HCT116 (cell line): ENCODE data around the gene WNT7B. TPM values are rescaled to one million over a fixed set of nuclear protein-coding genes. Genes with fewer than 3 reads are reported as not detected.

Experiments
- ATAC-seq: fragments of 200-7000 bp; cut with Tn5 transposase; 2 replicates; pipeline ENCODE4 v1.9.1; 2020; ENCODE audit warnings: mild to moderate bottlenecking, moderate library complexity
- BruUV-seq: library from RNA; stranded (reverse); fragments of 400-500 nt; replicated peaks from 2 replicates; lab custom pipeline; 2021; lab: Mats Ljungman, UMichigan
- CTCF ChIA-PET: fragments of 300-600 bp; sonication (Branson Sonifier 250); formaldehyde crosslinking; loops from one replicate; lab custom pipeline; 2021; ENCODE audit warnings: antibody characterized with exemption; lab: Charles Lee
- POLR2A ChIA-PET: fragments of 300-600, 350-600 bp; sonication (Branson Sonifier 250); formaldehyde crosslinking; loops from one replicate; lab custom pipeline; 2021; ENCODE audit warnings: antibody characterized with exemption; lab: Charles Lee
- RAD21 ChIA-PET, 2 experiments: fragments of 300-600 bp; sonication (Branson Sonifier 250); formaldehyde crosslinking; loops; one replicate each; lab custom pipeline; 2023; ENCODE audit warnings: low total read pairs in 2 of 2; ENCODE audit not compliant: uncharacterized antibody in 2 of 2, unreplicated experiment in 2 of 2, low non-redundant PET in 1 of 2; lab: Charles Lee
- DNase-seq: peaks from one replicate; pipeline ENCODE4 v3.0.0-alpha.2; 2010; ENCODE audit warnings: low read depth, low spot score
- H2AFZ ChIP-seq: fragments of 200-600 bp; shearing (Covaris generic), sonication (generic); 2 replicates; pipeline ENCODE4 v1.6.1; 2017; ENCODE audit warnings: low read depth, mixed run types, mixed read lengths, antibody characterized with exemption, low read length; ENCODE audit not compliant: poor library complexity, severe bottlenecking
- H3K27ac ChIP-seq: 2 replicates; pipeline ENCODE4 v1.5.1; 2012; ENCODE audit warnings: low read depth, low read length
- H3K27me3 ChIP-seq: fragments of 200-600 bp; sonication (generic); 2 replicates; pipeline ENCODE4 v1.6.1; 2016; ENCODE audit warnings: mixed run types, low read length, mixed read lengths; ENCODE audit not compliant: insufficient read depth
- H3K36me3 ChIP-seq, 2 experiments: fragments of 200-500 bp in 1 of 2; fragments of 200-600 bp in 1 of 2; sonication (Bioruptor generic) in 1 of 2; sonication (generic) in 1 of 2; 2 replicates each; pipeline versions ENCODE4 v1.5.1 to v1.6.1; 2014 to 2016; ENCODE audit warnings: low read length in 2 of 2, inconsistent platforms in 1 of 2, mixed read lengths in 1 of 2, mixed run types in 1 of 2; ENCODE audit not compliant: insufficient read depth in 2 of 2, control insufficient read depth in 1 of 2
- H3K4me1 ChIP-seq, 2 experiments: fragments of 200-600 bp in 1 of 2; sonication (generic) in 1 of 2; 2 replicates each; pipeline versions ENCODE4 v1.5.1 to v1.6.1; 2012 to 2017; ENCODE audit warnings: low read length in 2 of 2, inconsistent platforms in 1 of 2, mild to moderate bottlenecking in 1 of 2, mixed read lengths in 1 of 2, mixed run types in 1 of 2, moderate library complexity in 1 of 2; ENCODE audit not compliant: insufficient read depth in 2 of 2, control insufficient read depth in 1 of 2
- H3K4me2 ChIP-seq: fragments of 200-600 bp; sonication (generic); 2 replicates; pipeline ENCODE4 v1.6.1; 2017; ENCODE audit warnings: mixed run types, low read length, mixed read lengths
- H3K4me3 ChIP-seq, 2 experiments: fragments of 200-600 bp in 1 of 2; sonication (generic) in 1 of 2; replicated peaks in 1 of 2; 2 replicates each; pipeline ENCODE4 v1.5.1; 2011 to 2016; ENCODE audit warnings: low read length in 2 of 2, control low read depth in 1 of 2, low read depth in 1 of 2, mild to moderate bottlenecking in 1 of 2, mixed read lengths in 1 of 2, mixed run types in 1 of 2
- H3K79me2 ChIP-seq: fragments of 200-600 bp; sonication (generic); 2 replicates; pipeline ENCODE4 v1.6.1; 2017; ENCODE audit warnings: mild to moderate bottlenecking, mixed run types, low read length, moderate library complexity, mixed read lengths; ENCODE audit not compliant: insufficient read depth
- H3K9ac ChIP-seq: fragments of 200-600 bp; sonication (generic); 2 replicates; pipeline ENCODE4 v1.6.1; 2016; ENCODE audit warnings: low read length, mixed read lengths
- H3K9me2 ChIP-seq: fragments of 200-600 bp; sonication (generic), shearing (Covaris generic); 2 replicates; pipeline ENCODE4 v1.6.1; 2017; ENCODE audit warnings: mixed run types, mild to moderate bottlenecking, moderate library complexity; ENCODE audit not compliant: insufficient read depth
- H3K9me3 ChIP-seq, 2 experiments: fragments of 200-500 bp in 1 of 2; fragments of 200-600 bp in 1 of 2; sonication (Bioruptor generic) in 1 of 2; sonication (generic) in 1 of 2; 2 replicates each; pipeline ENCODE4 v1.6.1; 2014 to 2017; ENCODE audit warnings: low read length in 2 of 2, mixed read lengths in 2 of 2, inconsistent platforms in 1 of 2, low read depth in 1 of 2, mild to moderate bottlenecking in 1 of 2, mixed run types in 1 of 2, moderate library complexity in 1 of 2; ENCODE audit not compliant: control insufficient read depth in 1 of 2, insufficient read depth in 1 of 2
- H4K20me1 ChIP-seq: fragments of 200-600 bp; sonication (generic), shearing (Covaris generic); 2 replicates; pipeline ENCODE4 v1.6.1; 2017; ENCODE audit warnings: mixed run types, mild to moderate bottlenecking, moderate library complexity; ENCODE audit not compliant: insufficient read depth
- ATF3 ChIP-seq: IDR thresholded peaks from 2 replicates; pipeline ENCODE4 v1.6.1; 2012
- CBX3 ChIP-seq: IDR thresholded peaks from 2 replicates; pipeline ENCODE4 v1.6.1; 2012; ENCODE audit warnings: low read depth
- CEBPB ChIP-seq: IDR thresholded peaks from 2 replicates; pipeline ENCODE4 v1.6.1; 2012; ENCODE audit warnings: low read depth
- EGR1 ChIP-seq: IDR thresholded peaks from 2 replicates; pipeline ENCODE4 v1.6.1; 2012; ENCODE audit warnings: low read depth
- ELF1 ChIP-seq: IDR thresholded peaks from 2 replicates; pipeline ENCODE4 v1.6.1; 2012; ENCODE audit warnings: low read depth, borderline replicate concordance
- FOSL1 ChIP-seq: IDR thresholded peaks from 2 replicates; pipeline ENCODE4 v1.6.1; 2012; ENCODE audit warnings: low read depth
- JUND ChIP-seq: IDR thresholded peaks from 2 replicates; pipeline ENCODE4 v1.6.1; 2012
- MAX ChIP-seq: IDR thresholded peaks from 2 replicates; pipeline ENCODE4 v1.6.1; 2012
- POLR2A ChIP-seq: IDR thresholded peaks from 2 replicates; pipeline ENCODE4 v1.7.0; 2011; ENCODE audit warnings: borderline replicate concordance; ENCODE audit not compliant: insufficient read depth, insufficient read length; ENCODE audit errors: extremely low read depth
- POLR2AphosphoS5 ChIP-seq: IDR thresholded peaks from 2 replicates; pipeline ENCODE4 v1.6.1; 2011; ENCODE audit warnings: mild to moderate bottlenecking, low read depth, low read length, moderate library complexity
- RAD21 ChIP-seq: IDR thresholded peaks from 2 replicates; pipeline ENCODE4 v1.6.1; 2012; ENCODE audit warnings: low read depth, mild to moderate bottlenecking
- SIN3A ChIP-seq: IDR thresholded peaks from 2 replicates; pipeline ENCODE4 v1.6.1; 2012; ENCODE audit warnings: low read depth
- SP1 ChIP-seq: IDR thresholded peaks from 2 replicates; pipeline ENCODE4 v1.6.1; 2012; ENCODE audit warnings: low read depth
- SRF ChIP-seq: IDR thresholded peaks from 2 replicates; pipeline ENCODE4 v1.6.1; 2012; ENCODE audit warnings: low read depth
- TCF7L2 ChIP-seq: IDR thresholded peaks from 2 replicates; pipeline ENCODE4 v1.7.0; 2011; ENCODE audit warnings: borderline replicate concordance, inconsistent platforms; ENCODE audit not compliant: insufficient read depth, insufficient read length; ENCODE audit errors: extremely low read depth
- ZBTB33 ChIP-seq: IDR thresholded peaks from 2 replicates; pipeline ENCODE4 v1.6.1; 2011; ENCODE audit warnings: mild to moderate bottlenecking, low read length, moderate library complexity; ENCODE audit not compliant: insufficient replicate concordance; ENCODE audit errors: extremely low read depth
- intact Hi-C: fragments of 100-400 bp; cut with micrococcal nuclease; formaldehyde crosslinking; loops from 2 replicates; pipeline ENCODE4 v1.10.0; 2022
- total RNA-seq: library from RNA; stranded (reverse); gene quantifications from one replicate; pipeline ENCODE4 v1.2.1, GENCODE V29; 2021; ENCODE audit not compliant: unreplicated experiment

WNT7B gene
- total RNA-seq, 1 experiment from 2014 or later = 10.5 TPM

- no peak for TF ChIP-seq ZBTB33
- no peak for TF ChIP-seq MAX
- TF ChIP-seq ATF3 = no peak
- no peak for TF ChIP-seq SP1
- TF ChIP-seq RAD21 = no peak
- no peak for TF ChIP-seq SIN3A
- no peak for TF ChIP-seq ELF1
- no peak for TF ChIP-seq SRF
- TF ChIP-seq POLR2AphosphoS5 = no peak
- TF ChIP-seq EGR1 = no peak
These were observed 5.4 kb downstream of the WNT7B start (continued) for GRCh38 chr22:45971408-45972028.

GRCh38 chr22:45970705-45971407 is 6.1 kb downstream of the WNT7B start:
- no peaks in the 10 kb centered on the region for H3K36me3 ChIP-seq
- H3K4me2 ChIP-seq = no peak overlapping the region
- ChIA-PET CTCF (interaction anchor here (0.6 kb wide), 1 partner anchor 393 kb away, joined by 3 read pairs; no protein-coding TSS in a partner anchor), RAD21 (interaction anchor here (0.7 to 1.7 kb wide), 2 partner anchors 107 kb away, joined by 7 to 10 read pairs; no protein-coding TSS in a partner anchor), POLR2A (no interaction called here)
- DNase-seq (no peak), ATAC-seq (no peak)
- TF ChIP-seq CBX3 (no peak), MAX (no peak), JUND (no peak), POLR2A (no peak), CEBPB (no peak), ELF1 (no peak), SP1 (no peak), SIN3A (no peak), FOSL1 (no peak), EGR1 (no peak), TCF7L2 (no peak), ZBTB33 (no peak)
- H4K20me1 ChIP-seq = no peaks in the 10 kb centered on the region
- no peaks in the 10 kb centered on the region for H3K79me2 ChIP-seq
- intact Hi-C loops = no loop called here
- peaks cover 33 to 52% of the 10 kb centered on the region in 2 experiments for H3K4me1 ChIP-seq
- H3K9me2 ChIP-seq = no peaks in the 10 kb centered on the region
- H3K9ac ChIP-seq = no peak overlapping the region
- no peaks in the 10 kb centered on the region for H3K27me3 ChIP-seq
- no TSS peak for BruUV-seq
- no peaks in the 10 kb centered on the region for H3K9me3 ChIP-seq
- H3K27ac ChIP-seq = no peak overlapping the region
- no peak overlapping the region for H3K4me3 ChIP-seq
- H2AFZ ChIP-seq = no peak overlapping the region
